ENCODE measurements around the gene DNAH14. TPM values are rescaled to one million over a fixed set of nuclear protein-coding genes. Genes with fewer than 3 reads are reported as not detected.

The DNAH14 gene
- total and polyA plus RNA-seq, 2 of the 4 experiments (the other 2 are of a cell fraction) = 2.7 to 3.6 TPM

GRCh38 chr1:225355863-225356262 is 426.4 kb downstream of the DNAH14 start:
- H3K4me2 ChIP-seq (ENCODE audit: low read depth, low read length) = no peak overlapping the region
- H3K4me3 ChIP-seq (ENCODE audit: insufficient read depth, low read depth, low read length) = no peak overlapping the region
- H2BK5ac ChIP-seq (ENCODE audit: low read depth, low read length, poor library complexity, severe bottlenecking) = no peak overlapping the region
- no peak for TF ChIP-seq CEBPB (IDR thresholded peaks at IDR 0.05; ENCODE audit: low read depth, low read length)
- no peak for TF ChIP-seq NFE2L2 (IDR thresholded peaks at IDR 0.05; ENCODE audit: low read depth, low read length)
- TF ChIP-seq FOS (IDR thresholded peaks at IDR 0.05; ENCODE audit: low read depth, low read length) = no peak
- no peak for TF ChIP-seq CTCF (conservative IDR thresholded peaks at IDR 0.05; ENCODE audit: low read depth, low read length)
- no peak for TF ChIP-seq CHD1 (IDR thresholded peaks at IDR 0.05; ENCODE audit: low read depth, low read length)
- TF ChIP-seq RCOR1 (IDR thresholded peaks at IDR 0.05; ENCODE audit: insufficient replicate concordance, low read length) = no peak
- TF ChIP-seq ELK1 (IDR thresholded peaks at IDR 0.05; ENCODE audit: borderline replicate concordance, low read depth, low read length) = no peak
- no peak for TF ChIP-seq USF2 (IDR thresholded peaks at IDR 0.05; ENCODE audit: low read depth, low read length)
- no peak for TF ChIP-seq BHLHE40 (IDR thresholded peaks at IDR 0.05; ENCODE audit: low read depth, low read length)
- no peak for TF ChIP-seq RAD21 (IDR thresholded peaks at IDR 0.05; ENCODE audit: low read length)
- TF ChIP-seq MXI1 (IDR thresholded peaks at IDR 0.05; ENCODE audit: borderline replicate concordance, low read depth, low read length) = no peak
- no peak for TF ChIP-seq SMC3 (IDR thresholded peaks at IDR 0.05; ENCODE audit: low read depth, low read length)
- no peak for TF ChIP-seq POLR2A (IDR thresholded peaks at IDR 0.05; ENCODE audit: low read depth, low read length)
- TF ChIP-seq RFX5 (IDR thresholded peaks at IDR 0.05; ENCODE audit: low read depth, low read length) = no peak
- no peak for TF ChIP-seq MAZ (IDR thresholded peaks at IDR 0.05; ENCODE audit: borderline replicate concordance, low read depth, low read length)
- no peak for TF ChIP-seq MAFK (IDR thresholded peaks at IDR 0.05; ENCODE audit: low read depth, low read length)
- no peak for ATAC-seq (ENCODE audit: low read depth)
- no peak overlapping the region for H3K18ac ChIP-seq (ENCODE audit: low read depth, low read length)
- no peaks in the 10 kb centered on the region for H3K79me1 ChIP-seq (ENCODE audit: low read depth in 1 of 2, low read length in 2 of 2)
- ChIA-PET CTCF (no interaction called here), POLR2A (ENCODE audit: unreplicated experiment) (no interaction called here)
- no peak overlapping the region for H3K9ac ChIP-seq (ENCODE audit: low read depth, low read length)
- in situ Hi-C loops (cut with MboI; ENCODE audit: low sequenced_read_pairs) = no loop called here
- BruUV-seq (replicated peaks) = no TSS peak
- H3K23ac ChIP-seq (ENCODE audit: low read depth, low read length) = no peak overlapping the region
- H2BK15ac ChIP-seq (ENCODE audit: low read depth, low read length) = no peak overlapping the region
- H3K9me3 ChIP-seq (ENCODE audit: control insufficient read depth, insufficient read depth, low read length) = no peaks in the 10 kb centered on the region
- no peak overlapping the region for H4K91ac ChIP-seq (ENCODE audit: insufficient read depth, low read depth, low read length)
- H2BK120ac ChIP-seq (ENCODE audit: low read depth, low read length) = no peak overlapping the region
- no peaks in the 10 kb centered on the region for H3K4me1 ChIP-seq (ENCODE audit: control insufficient read depth, insufficient read depth, low read length)
- DNase-seq = no peak
- no peak overlapping the region for H2AK9ac ChIP-seq (replicated peaks; ENCODE audit: low read depth, low read length, poor library complexity)
- H3K27me3 ChIP-seq (ENCODE audit: control insufficient read depth, insufficient read depth, low read length) = 0 out of 2 replicates have a peak, but pooled peaks cover 1% of the 10 kb centered on the region
- no peak overlapping the region for H2AK5ac ChIP-seq (ENCODE audit: low read depth, low read length)
- dilution Hi-C loops (cut with HindIII; ENCODE audit: low sequenced_read_pairs, unreplicated experiment) = no loop called here
- no peaks in the 10 kb centered on the region for H3K9me1 ChIP-seq (ENCODE audit: insufficient read depth, low read length)
- no peak overlapping the region for H2AFZ ChIP-seq (replicated peaks; ENCODE audit: low read length, poor library complexity)
- WGBS, 2 experiments (ENCODE audit: extremely low coverage in 2 of 2, insufficient read length in 1 of 2) = no CpG with 5 or more reads among the region's 1 CpG
- no peak overlapping the region for H3K27ac ChIP-seq (ENCODE audit: insufficient read depth, low read length)
- H4K8ac ChIP-seq (ENCODE audit: low read depth in 2 of 2, low read length in 2 of 2) = no peak overlapping the region
- no peak overlapping the region for H2BK20ac ChIP-seq (ENCODE audit: low read depth, low read length)
- no peaks in the 10 kb centered on the region for H4K20me1 ChIP-seq (ENCODE audit: insufficient read depth, low read length)
- no peak overlapping the region for H3K14ac ChIP-seq (replicated peaks; ENCODE audit: low read depth, low read length)
- intact Hi-C loops (cut with micrococcal nuclease) = no loop called here
- H3K56ac ChIP-seq (ENCODE audit: extremely low read depth, insufficient read depth, low read length) = no peak overlapping the region
- H3K4ac ChIP-seq (ENCODE audit: low read depth, low read length) = no peak overlapping the region
- no peaks in the 10 kb centered on the region for H3K36me3 ChIP-seq (ENCODE audit: control insufficient read depth, insufficient read depth, low read length)
- H4K5ac ChIP-seq (ENCODE audit: low read depth, low read length) = no peak overlapping the region

Data from IMR-90 (cell line).